H9 (cell line): Measurements from ENCODE around the gene CYTL1. TPM values are rescaled to one million over a fixed set of nuclear protein-coding genes. Genes with fewer than 3 reads are reported as not detected.

Source experiments
- DNase-seq: peaks from one replicate; pipeline ENCODE4 v3.0.0-alpha.2; 2017
- H2AFZ ChIP-seq: one replicate; pipeline ENCODE4 v1.6.1; 2013; ENCODE audit warnings: mild to moderate bottlenecking, low read length, control low read depth, moderate library complexity
- H2AK5ac ChIP-seq: 2 replicates; pipeline ENCODE4 v1.6.1; 2013; ENCODE audit warnings: low read length, control low read depth, mixed read lengths; ENCODE audit not compliant: insufficient read length
- H2BK120ac ChIP-seq: one replicate; pipeline ENCODE4 v1.6.1; 2013; ENCODE audit warnings: low read depth, mild to moderate bottlenecking, low read length, control low read depth, inconsistent platforms; ENCODE audit not compliant: poor library complexity, severe bottlenecking
- H2BK12ac ChIP-seq: 2 replicates; pipeline ENCODE4 v1.6.1; 2013; ENCODE audit warnings: low read length, control low read depth, mixed read lengths, low read depth; ENCODE audit not compliant: insufficient read length
- H2BK15ac ChIP-seq: 2 replicates; pipeline ENCODE4 v1.6.1; 2013; ENCODE audit warnings: low read depth, low read length, control low read depth
- H2BK20ac ChIP-seq: one replicate; pipeline ENCODE4 v1.6.1; 2013; ENCODE audit warnings: low read depth, mild to moderate bottlenecking, low read length, control low read depth, inconsistent platforms; ENCODE audit not compliant: poor library complexity, severe bottlenecking
- H2BK5ac ChIP-seq: 2 replicates; pipeline ENCODE4 v1.6.1; 2013; ENCODE audit warnings: low read length, control low read depth, mixed read lengths; ENCODE audit not compliant: insufficient read length
- H3K14ac ChIP-seq: 2 replicates; pipeline ENCODE4 v1.6.1; 2013; ENCODE audit warnings: low read length, control low read depth; ENCODE audit not compliant: insufficient read depth
- H3K18ac ChIP-seq: 2 replicates; pipeline ENCODE4 v1.6.1; 2013; ENCODE audit warnings: low read depth, mild to moderate bottlenecking, mixed read lengths, low read length, control low read depth; ENCODE audit not compliant: insufficient read length
- H3K23ac ChIP-seq: 2 replicates; pipeline ENCODE4 v1.6.1; 2013; ENCODE audit warnings: low read length, control low read depth, mixed read lengths, low read depth; ENCODE audit not compliant: insufficient read length
- H3K23me2 ChIP-seq: 2 replicates; pipeline ENCODE4 v1.6.1; 2013; ENCODE audit warnings: low read depth, mild to moderate bottlenecking, mixed read lengths, low read length, control low read depth; ENCODE audit not compliant: insufficient read length, poor library complexity, severe bottlenecking
- H3K27ac ChIP-seq: 2 replicates; pipeline ENCODE4 v1.5.1; 2013; ENCODE audit warnings: low read length, control low read depth, mixed read lengths, low read depth; ENCODE audit not compliant: insufficient read length
- H3K27me3 ChIP-seq: 2 replicates; pipeline ENCODE4 v1.6.1; 2013; ENCODE audit warnings: low read length, control low read depth, inconsistent platforms; ENCODE audit not compliant: insufficient read depth
- H3K4ac ChIP-seq: 2 replicates; pipeline ENCODE4 v1.6.1; 2013; ENCODE audit warnings: low read depth, mild to moderate bottlenecking, control low read depth, inconsistent platforms, low read length, moderate library complexity
- H3K4me1 ChIP-seq: 2 replicates; pipeline ENCODE4 v1.6.1; 2013; ENCODE audit warnings: low read length, control low read depth, inconsistent platforms; ENCODE audit not compliant: insufficient read depth
- H3K4me2 ChIP-seq: 2 replicates; pipeline ENCODE4 v1.6.1; 2013; ENCODE audit warnings: low read length, control low read depth, mixed read lengths; ENCODE audit not compliant: insufficient read length, insufficient read depth
- H3K56ac ChIP-seq: 2 replicates; pipeline ENCODE4 v1.6.1; 2013; ENCODE audit warnings: low read depth, mild to moderate bottlenecking, mixed read lengths, low read length, control low read depth; ENCODE audit not compliant: insufficient read length
- H3K79me1 ChIP-seq: 2 replicates; pipeline ENCODE4 v1.6.1; 2013; ENCODE audit warnings: low read depth, mild to moderate bottlenecking, moderate library complexity, low read length, control low read depth, inconsistent platforms; ENCODE audit not compliant: insufficient read depth, poor library complexity, severe bottlenecking
- H3K79me2 ChIP-seq: 2 replicates; pipeline ENCODE4 v1.6.1; 2013; ENCODE audit warnings: low read length, control low read depth, inconsistent platforms; ENCODE audit not compliant: insufficient read depth
- H3K9ac ChIP-seq: 2 replicates; pipeline ENCODE4 v1.6.1; 2013; ENCODE audit warnings: low read length, control low read depth, mixed read lengths; ENCODE audit not compliant: insufficient read length; ENCODE audit errors: extremely low read depth
- H3K9me3 ChIP-seq: one replicate; pipeline ENCODE4 v1.6.1; 2013; ENCODE audit warnings: low read depth, low read length, inconsistent platforms; ENCODE audit not compliant: control insufficient read depth
- H3T11ph ChIP-seq: one replicate; pipeline ENCODE4 v1.6.1; 2013; ENCODE audit warnings: mild to moderate bottlenecking, low read length, control low read depth, inconsistent platforms
- H4K20me1 ChIP-seq: one replicate; pipeline ENCODE4 v1.6.1; 2013; ENCODE audit not compliant: control insufficient read depth, insufficient read length, insufficient read depth
- H4K5ac ChIP-seq: 2 replicates; pipeline ENCODE4 v1.6.1; 2013; ENCODE audit warnings: low read depth, mild to moderate bottlenecking, mixed read lengths, low read length, control low read depth; ENCODE audit not compliant: insufficient read length
- H4K8ac ChIP-seq: replicated peaks from 2 replicates; pipeline ENCODE4 v1.6.1; 2013; ENCODE audit warnings: low read length, control low read depth, mixed read lengths, low read depth; ENCODE audit not compliant: insufficient read length
- H4K91ac ChIP-seq: 2 replicates; pipeline ENCODE4 v1.6.1; 2013; ENCODE audit warnings: low read depth, mild to moderate bottlenecking, moderate library complexity, mixed read lengths, low read length, control low read depth; ENCODE audit not compliant: insufficient read length
- H3K27ac Mint-ChIP-seq, 3 experiments: 2 replicates in 2 of 3; 3 replicates in 1 of 3; pipeline ENCODE4 v1.8.0; 2020 to 2021; ENCODE audit warnings: mixed read lengths in 3 of 3, mild to moderate bottlenecking in 1 of 3, moderate library complexity in 1 of 3
- H3K27me3 Mint-ChIP-seq: 2 replicates; pipeline ENCODE4 v1.8.0; 2021; ENCODE audit warnings: low read depth, mild to moderate bottlenecking, moderate library complexity, mixed read lengths
- H3K36me3 Mint-ChIP-seq, 3 experiments: 2 replicates in 2 of 3; 3 replicates in 1 of 3; pipeline ENCODE4 v1.8.0; 2020 to 2021; ENCODE audit warnings: low read depth in 3 of 3, mixed read lengths in 3 of 3; ENCODE audit not compliant: insufficient read depth in 1 of 3
- H3K4me1 Mint-ChIP-seq, 2 experiments: 2 replicates each; pipeline ENCODE4 v1.8.0; 2020; ENCODE audit warnings: mixed read lengths in 2 of 2
- H3K4me3 Mint-ChIP-seq, 2 experiments: 2 replicates in 1 of 2; 3 replicates in 1 of 2; pipeline ENCODE4 v1.8.0; 2020 to 2021; ENCODE audit warnings: mild to moderate bottlenecking in 2 of 2, mixed read lengths in 2 of 2, moderate library complexity in 1 of 2
- H3K9me3 Mint-ChIP-seq, 2 experiments: 2 replicates in 1 of 2; 3 replicates in 1 of 2; pipeline ENCODE4 v1.8.0; 2020; ENCODE audit warnings: mild to moderate bottlenecking in 2 of 2, mixed read lengths in 2 of 2, moderate library complexity in 1 of 2
- WGBS: extraction: QIAGEN DNeasy Blood & Tissue Kit; methylation state at CpG from one replicate; pipeline ENCODE4 v1.1.7; 2013; ENCODE audit warnings: missing lambda C conversion rate, low lambda C conversion rate, mixed read lengths; ENCODE audit not compliant: insufficient read length; ENCODE audit errors: extremely low coverage; 5-methylcytosine and 5-hydroxymethylcytosine counted together
- total RNA-seq: library from RNA; stranded (reverse); gene quantifications from 2 replicates; pipeline ENCODE4 v1.2.1, GENCODE V29; 2021
- TF ChIP-seq, protein P1 (sequence below): fragments of 200-600 bp; sonication (generic); conservative IDR thresholded peaks from 3 replicates; pipeline ENCODE4 v1.8.0; 2021; ENCODE audit warnings: antibody characterized with exemption, mild to moderate bottlenecking

CYTL1 gene
- total RNA-seq, 1 experiment from 2014 or later, result 1.7 TPM

DNA sequence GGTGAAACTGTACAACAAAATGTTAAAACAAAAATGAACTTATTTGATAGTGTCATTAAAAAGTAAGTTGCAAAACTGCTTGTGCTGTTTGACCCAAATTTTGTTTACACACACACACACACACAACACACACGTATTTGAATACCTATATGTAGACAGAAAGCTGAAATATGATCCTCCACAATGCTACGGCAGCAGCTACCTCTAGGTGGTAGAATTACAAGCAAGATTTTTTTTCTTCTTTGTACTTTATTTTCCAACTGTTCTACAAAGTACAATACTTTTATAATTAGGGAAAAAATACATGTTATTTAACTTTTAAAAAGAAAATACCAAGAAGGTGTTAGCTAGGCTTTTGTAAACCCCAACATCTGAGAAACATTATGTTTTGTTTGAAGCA is 1.2 kb downstream of the CYTL1 start:
- Histone ChIP-seq H3K4me1 (no peaks in the 10 kb centered on the region), H2BK5ac (no peak overlapping the region), H3K79me1 (no peaks in the 10 kb centered on the region), H3T11ph (no peak overlapping the region), H2BK12ac (no peak overlapping the region), H4K91ac (no peak overlapping the region), H3K14ac (no peak overlapping the region), H3K23me2 (no peaks in the 10 kb centered on the region), H3K56ac (no peak overlapping the region), H3K9ac (no peak overlapping the region), H3K27me3 (peaks cover 4% of the 10 kb centered on the region; the same call in 1 of the 2 replicates), H2BK120ac (no peak overlapping the region), H2BK15ac (no peak overlapping the region), H3K27ac (no peak overlapping the region), H3K18ac (no peak overlapping the region), H2AK5ac (no peak overlapping the region), H3K4ac (no peak overlapping the region), H3K4me2 (no peak overlapping the region), H2AFZ (no peak overlapping the region), H4K8ac (no peak overlapping the region), H3K23ac (no peak overlapping the region), H3K9me3 (no peaks in the 10 kb centered on the region), H2BK20ac (no peak overlapping the region), H3K79me2 (0 out of 2 replicates have a peak, but pooled peaks cover 1% of the 10 kb centered on the region), H4K5ac (no peak overlapping the region), H4K20me1 (no peaks in the 10 kb centered on the region)
- WGBS, result no CpG with 5 or more reads among the region's 2 CpGs
- peaks cover 12 to 15% of the 10 kb centered on the region in 2 experiments for H3K4me1 Mint-ChIP-seq
- no peaks in the 10 kb centered on the region for H3K36me3 Mint-ChIP-seq
- no peak overlapping the region for H3K4me3 Mint-ChIP-seq
- TF ChIP-seq, protein P1, sequence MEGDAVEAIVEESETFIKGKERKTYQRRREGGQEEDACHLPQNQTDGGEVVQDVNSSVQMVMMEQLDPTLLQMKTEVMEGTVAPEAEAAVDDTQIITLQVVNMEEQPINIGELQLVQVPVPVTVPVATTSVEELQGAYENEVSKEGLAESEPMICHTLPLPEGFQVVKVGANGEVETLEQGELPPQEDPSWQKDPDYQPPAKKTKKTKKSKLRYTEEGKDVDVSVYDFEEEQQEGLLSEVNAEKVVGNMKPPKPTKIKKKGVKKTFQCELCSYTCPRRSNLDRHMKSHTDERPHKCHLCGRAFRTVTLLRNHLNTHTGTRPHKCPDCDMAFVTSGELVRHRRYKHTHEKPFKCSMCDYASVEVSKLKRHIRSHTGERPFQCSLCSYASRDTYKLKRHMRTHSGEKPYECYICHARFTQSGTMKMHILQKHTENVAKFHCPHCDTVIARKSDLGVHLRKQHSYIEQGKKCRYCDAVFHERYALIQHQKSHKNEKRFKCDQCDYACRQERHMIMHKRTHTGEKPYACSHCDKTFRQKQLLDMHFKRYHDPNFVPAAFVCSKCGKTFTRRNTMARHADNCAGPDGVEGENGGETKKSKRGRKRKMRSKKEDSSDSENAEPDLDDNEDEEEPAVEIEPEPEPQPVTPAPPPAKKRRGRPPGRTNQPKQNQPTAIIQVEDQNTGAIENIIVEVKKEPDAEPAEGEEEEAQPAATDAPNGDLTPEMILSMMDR, result no peak; the same call in 2 of the 3 replicates
- H3K27ac Mint-ChIP-seq, result no peak overlapping the region
- DNase-seq, result peak; percentile 4
- H3K9me3 Mint-ChIP-seq, result no peaks in the 10 kb centered on the region; a peak in 2 of 5 replicates
- peaks cover 34% of the 10 kb centered on the region for H3K27me3 Mint-ChIP-seq
